HFFc6 (cell line): ENCODE measurements around the gene KRTAP1-3. TPM values are rescaled to one million over a fixed set of nuclear protein-coding genes. Genes with fewer than 3 reads are reported as not detected.

Experiments used
- DNase-seq: peaks from one replicate; pipeline ENCODE4 v3.0.0-alpha.2; 2018
- H3K27ac Mint-ChIP-seq: 2 replicates; pipeline ENCODE4 v1.8.0; 2020; ENCODE audit warnings: mild to moderate bottlenecking, mixed read lengths
- H3K27me3 Mint-ChIP-seq: 2 replicates; pipeline ENCODE4 v1.8.0; 2021; ENCODE audit warnings: mild to moderate bottlenecking, moderate library complexity, mixed read lengths; ENCODE audit not compliant: insufficient read depth
- H3K36me3 Mint-ChIP-seq: 2 replicates; pipeline ENCODE4 v1.8.0; 2021; ENCODE audit warnings: low read depth, mixed read lengths
- H3K4me1 Mint-ChIP-seq: 2 replicates; pipeline ENCODE4 v1.8.0; 2020; ENCODE audit warnings: low read depth, mixed read lengths
- H3K4me3 Mint-ChIP-seq: 2 replicates; pipeline ENCODE4 v1.8.0; 2020; ENCODE audit warnings: mild to moderate bottlenecking, moderate library complexity, mixed read lengths
- H3K9me3 Mint-ChIP-seq: 2 replicates; pipeline ENCODE4 v1.8.0; 2020; ENCODE audit warnings: mild to moderate bottlenecking, mixed read lengths
- total RNA-seq, 6 experiments: library from RNA; stranded (reverse); fragmentation: NEBNext Ultra II Directional; extraction: Animal tissue kit (Norgen Biotek cat#: 25700); gene quantifications; 2 replicates in 1 of 6; 3 replicates in 5 of 6; pipeline ENCODE4 v1.2.3, GENCODE V29; 2021
- TF ChIP-seq, protein P1 (sequence below): fragments of 200-600 bp; sonication (generic); IDR thresholded peaks from 2 replicates; pipeline ENCODE4 v1.5.0; 2021; ENCODE audit warnings: antibody characterized with exemption, mild to moderate bottlenecking

Gene KRTAP1-3
- total RNA-seq, 6 experiments from 2014 or later = not detected

DNA sequence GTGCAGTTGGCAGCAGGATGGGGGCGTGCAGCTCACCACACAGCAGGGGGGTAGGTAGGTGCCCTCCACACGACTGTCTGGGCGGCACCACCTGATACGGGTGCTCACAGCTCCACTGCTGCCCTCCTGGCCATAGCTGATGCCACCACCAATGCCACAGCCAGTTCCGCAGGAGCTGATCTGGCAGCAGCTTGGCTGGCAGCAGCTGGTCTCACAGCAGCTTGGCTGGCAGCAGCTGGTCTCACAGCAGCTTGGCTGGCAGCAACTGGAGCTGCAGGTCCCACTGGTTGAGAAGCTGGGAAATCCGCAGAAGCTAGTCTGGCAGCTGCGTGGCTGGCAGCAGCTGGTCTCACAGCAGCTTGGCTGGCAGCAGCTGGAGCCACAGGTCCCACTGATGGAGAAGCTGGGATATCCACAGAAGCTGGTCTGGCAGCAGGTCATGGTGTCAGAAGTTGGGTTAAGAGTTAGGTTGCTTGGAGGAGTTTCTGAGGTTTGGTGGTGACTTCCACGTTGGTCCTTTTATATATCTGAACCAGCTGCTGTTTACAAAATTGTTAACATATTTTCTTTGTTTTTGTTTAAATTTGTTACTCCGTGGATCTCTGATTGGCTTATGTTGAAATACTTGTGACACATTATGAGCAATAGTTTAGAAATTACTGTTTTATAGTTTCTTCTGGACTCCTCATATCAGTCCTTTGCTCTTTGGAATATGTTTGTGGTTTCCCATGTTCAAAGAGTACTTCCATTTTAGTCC lies 7.8 kb downstream of the KRTAP1-3 start, which contains the start of gene KRTAP1-5:
KRTAP1-5 (minus strand) TSS at position 494 of the 757 bp plus-strand sequence; CDS start at position 441, 53 bp downstream.
- DNase-seq = peak; percentile 74
- Mint-ChIP-seq H3K36me3 (peaks cover 7% of the 10 kb centered on the region; the same call in 1 of the 2 replicates), H3K27ac (peak within 1 kb of the TSS; percentile 53), H3K4me3 (no peak within 1 kb of the TSS), H3K9me3 (no peaks in the 10 kb centered on the region), H3K4me1 (peaks cover 37% of the 10 kb centered on the region), H3K27me3 (no peaks in the 10 kb centered on the region)
- TF ChIP-seq, protein P1, sequence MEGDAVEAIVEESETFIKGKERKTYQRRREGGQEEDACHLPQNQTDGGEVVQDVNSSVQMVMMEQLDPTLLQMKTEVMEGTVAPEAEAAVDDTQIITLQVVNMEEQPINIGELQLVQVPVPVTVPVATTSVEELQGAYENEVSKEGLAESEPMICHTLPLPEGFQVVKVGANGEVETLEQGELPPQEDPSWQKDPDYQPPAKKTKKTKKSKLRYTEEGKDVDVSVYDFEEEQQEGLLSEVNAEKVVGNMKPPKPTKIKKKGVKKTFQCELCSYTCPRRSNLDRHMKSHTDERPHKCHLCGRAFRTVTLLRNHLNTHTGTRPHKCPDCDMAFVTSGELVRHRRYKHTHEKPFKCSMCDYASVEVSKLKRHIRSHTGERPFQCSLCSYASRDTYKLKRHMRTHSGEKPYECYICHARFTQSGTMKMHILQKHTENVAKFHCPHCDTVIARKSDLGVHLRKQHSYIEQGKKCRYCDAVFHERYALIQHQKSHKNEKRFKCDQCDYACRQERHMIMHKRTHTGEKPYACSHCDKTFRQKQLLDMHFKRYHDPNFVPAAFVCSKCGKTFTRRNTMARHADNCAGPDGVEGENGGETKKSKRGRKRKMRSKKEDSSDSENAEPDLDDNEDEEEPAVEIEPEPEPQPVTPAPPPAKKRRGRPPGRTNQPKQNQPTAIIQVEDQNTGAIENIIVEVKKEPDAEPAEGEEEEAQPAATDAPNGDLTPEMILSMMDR = no peak

DNA sequence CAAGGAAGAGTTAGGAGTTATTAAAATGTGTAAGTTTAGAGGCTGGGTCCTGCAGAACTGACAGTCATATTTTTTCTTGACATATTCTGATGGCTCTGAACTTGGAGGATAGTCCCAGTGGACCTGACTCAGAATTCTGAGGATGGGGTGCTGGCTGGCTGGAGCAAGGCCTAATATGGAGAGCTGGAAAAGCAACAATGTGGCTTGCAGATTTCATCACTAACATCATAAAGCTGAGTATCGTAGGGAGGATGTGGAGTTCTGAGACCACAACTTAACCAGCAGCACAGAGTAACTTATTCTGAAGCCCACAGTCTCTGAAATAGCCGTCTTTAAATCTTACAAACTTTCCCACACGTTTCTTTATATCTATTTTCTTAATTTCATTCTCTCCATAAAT lies 10.0 kb downstream of the KRTAP1-3 start:
- H3K27me3 Mint-ChIP-seq = no peaks in the 10 kb centered on the region
- H3K9me3 Mint-ChIP-seq = no peaks in the 10 kb centered on the region; the same call in 1 of the 2 replicates
- H3K36me3 Mint-ChIP-seq = peaks cover 7% of the 10 kb centered on the region; the same call in 1 of the 2 replicates
- TF ChIP-seq, protein P1 = no peak
- H3K4me1 Mint-ChIP-seq = peaks cover 45% of the 10 kb centered on the region
- no peak for DNase-seq
- no peak overlapping the region for H3K27ac Mint-ChIP-seq
- H3K4me3 Mint-ChIP-seq = no peak overlapping the region

DNA sequence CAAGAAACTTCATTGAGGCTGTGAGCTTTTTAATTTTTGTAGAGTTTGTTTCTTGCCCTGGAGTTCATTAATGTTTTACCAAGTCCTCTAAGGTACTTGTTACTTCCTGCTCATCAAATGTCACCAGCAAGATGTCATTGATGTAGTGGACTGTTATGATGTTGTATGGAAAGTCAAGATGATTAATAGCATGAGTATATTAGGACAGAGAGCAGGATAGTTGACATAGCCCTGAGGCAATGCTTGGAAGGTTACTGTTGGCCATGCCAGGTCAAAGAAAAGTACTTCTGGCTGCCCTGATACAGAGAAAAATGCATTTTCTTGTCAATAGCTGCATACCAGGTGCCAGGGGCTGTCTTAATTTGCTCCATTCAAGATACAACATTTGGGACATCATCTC lies 14.3 kb downstream of the KRTAP1-3 start:
- Mint-ChIP-seq H3K4me3 (no peak overlapping the region), H3K27ac (no peak overlapping the region), H3K4me1 (peaks cover 33% of the 10 kb centered on the region), H3K36me3 (peaks cover 7% of the 10 kb centered on the region; the same call in 1 of the 2 replicates), H3K9me3 (no peaks in the 10 kb centered on the region; the same call in 1 of the 2 replicates), H3K27me3 (no peaks in the 10 kb centered on the region)
- no peak for DNase-seq
- TF ChIP-seq, protein P1 = no peak

DNA sequence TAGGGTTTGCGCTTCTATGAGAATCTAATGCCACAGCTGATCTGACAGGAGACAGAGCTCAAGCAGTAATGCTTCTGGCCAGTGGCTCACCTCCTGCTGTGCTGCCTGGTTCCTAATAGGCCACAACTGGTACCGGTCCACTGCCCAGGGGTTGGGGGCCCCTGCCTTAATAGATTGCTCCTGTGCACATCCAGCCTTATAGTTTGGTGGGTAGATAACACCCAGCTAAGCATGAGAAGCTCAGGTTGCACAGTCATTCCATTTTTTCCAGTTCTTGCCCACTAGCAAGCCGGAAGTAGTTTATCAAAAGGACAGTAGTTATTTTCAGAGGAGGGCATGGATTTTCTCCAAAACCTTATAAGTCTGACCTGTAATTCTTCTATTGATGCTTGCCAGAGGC lies 15.3 kb downstream of the KRTAP1-3 start:
- TF ChIP-seq, protein P1 = no peak
- no peak overlapping the region for H3K27ac Mint-ChIP-seq
- H3K36me3 Mint-ChIP-seq = peaks cover 7% of the 10 kb centered on the region; the same call in 1 of the 2 replicates
- no peak overlapping the region for H3K4me3 Mint-ChIP-seq
- no peaks in the 10 kb centered on the region for H3K27me3 Mint-ChIP-seq
- no peak for DNase-seq
- H3K4me1 Mint-ChIP-seq = peaks cover 24% of the 10 kb centered on the region
- no peaks in the 10 kb centered on the region; the same call in 1 of the 2 replicates for H3K9me3 Mint-ChIP-seq

DNA sequence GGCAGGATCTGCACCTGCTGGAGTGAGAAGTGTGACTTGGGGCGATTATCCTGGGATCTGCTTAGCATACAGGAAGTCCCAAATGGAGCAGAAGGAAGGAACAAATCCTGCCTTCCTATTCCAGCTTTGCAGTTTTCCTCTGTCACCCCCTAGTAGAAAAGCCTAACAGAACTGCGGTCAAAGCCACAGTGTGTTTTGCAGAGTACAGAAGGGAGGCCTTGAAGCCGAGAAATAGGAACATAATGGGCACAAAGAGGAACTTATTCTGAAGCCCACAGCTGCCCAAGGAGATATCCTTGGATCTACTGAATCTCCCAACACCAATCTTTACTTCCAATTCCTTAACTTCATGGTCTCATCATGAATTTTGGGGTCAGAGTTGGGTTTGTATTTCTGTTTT lies 16.1 kb downstream of the KRTAP1-3 start:
- Mint-ChIP-seq H3K27me3 (no peaks in the 10 kb centered on the region), H3K9me3 (no peaks in the 10 kb centered on the region; the same call in 1 of the 2 replicates), H3K4me1 (peaks cover 24% of the 10 kb centered on the region), H3K4me3 (no peak overlapping the region), H3K36me3 (peaks cover 7% of the 10 kb centered on the region; the same call in 1 of the 2 replicates), H3K27ac (no peak overlapping the region)
- DNase-seq = no peak
- TF ChIP-seq, protein P1 = no peak
